Suprapubic skin (tissue), 3 donors: Measurements from ENCODE around the gene ALPL.
"Not testable (repeated sequence)": the region's sequence is repeated elsewhere in the genome, so short reads cannot be mapped to it uniquely, and the experiment has no call there.

ENCODE experiments used
- EP300 ChIP-seq: sonication (generic); formaldehyde crosslinking; IDR thresholded peaks from one replicate; pipeline ENCODE4 v1.6.1; 2017; ENCODE audit warnings: antibody characterized with exemption
- POLR2A ChIP-seq, 2 donors: fragments of 450-650 bp; IDR thresholded peaks; one replicate each; pipeline ENCODE4 v1.6.1; 2017; ENCODE audit warnings: antibody characterized with exemption in 2 of 2, mild to moderate bottlenecking in 2 of 2, moderate library complexity in 2 of 2
- TF ChIP-seq, protein P1 (sequence below), 2 donors: fragments of 200-600 bp in 1 of 2; fragments of 450-650 bp in 1 of 2; sonication (generic) in 1 of 2; IDR thresholded peaks; one replicate each; pipeline ENCODE4 v1.5.1; 2016 to 2019; ENCODE audit warnings: antibody characterized with exemption in 2 of 2, mild to moderate bottlenecking in 1 of 2, moderate library complexity in 1 of 2

DNA sequence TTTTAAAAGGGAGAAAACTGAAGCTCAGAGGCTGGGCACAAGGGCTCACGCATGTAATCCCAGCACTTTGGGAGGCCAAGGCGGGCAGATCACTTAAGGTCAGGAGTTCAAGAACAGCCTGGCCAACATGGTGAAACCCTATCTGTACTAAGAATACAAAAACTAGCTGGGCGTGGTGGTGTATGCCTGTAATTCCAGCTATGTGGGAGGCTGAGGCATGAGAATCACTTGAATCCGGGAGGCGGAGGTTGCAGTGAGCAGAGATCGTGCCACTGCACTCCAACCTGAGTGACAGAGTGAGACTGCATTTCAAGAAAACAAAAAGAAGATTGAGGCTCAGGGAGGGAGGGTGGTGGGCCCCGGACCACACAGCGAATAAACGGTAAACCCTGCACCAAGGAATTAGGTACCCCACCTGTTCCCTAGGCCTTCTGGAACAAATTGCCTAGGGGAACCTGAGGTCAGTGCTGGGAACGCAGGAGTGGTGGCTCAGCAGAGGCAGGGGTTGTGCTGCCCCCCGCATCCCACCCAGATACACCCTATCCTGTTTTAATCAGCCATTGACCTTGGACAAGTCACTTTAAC, 10.4 kb downstream of the ALPL start:
- TF ChIP-seq, protein P1, sequence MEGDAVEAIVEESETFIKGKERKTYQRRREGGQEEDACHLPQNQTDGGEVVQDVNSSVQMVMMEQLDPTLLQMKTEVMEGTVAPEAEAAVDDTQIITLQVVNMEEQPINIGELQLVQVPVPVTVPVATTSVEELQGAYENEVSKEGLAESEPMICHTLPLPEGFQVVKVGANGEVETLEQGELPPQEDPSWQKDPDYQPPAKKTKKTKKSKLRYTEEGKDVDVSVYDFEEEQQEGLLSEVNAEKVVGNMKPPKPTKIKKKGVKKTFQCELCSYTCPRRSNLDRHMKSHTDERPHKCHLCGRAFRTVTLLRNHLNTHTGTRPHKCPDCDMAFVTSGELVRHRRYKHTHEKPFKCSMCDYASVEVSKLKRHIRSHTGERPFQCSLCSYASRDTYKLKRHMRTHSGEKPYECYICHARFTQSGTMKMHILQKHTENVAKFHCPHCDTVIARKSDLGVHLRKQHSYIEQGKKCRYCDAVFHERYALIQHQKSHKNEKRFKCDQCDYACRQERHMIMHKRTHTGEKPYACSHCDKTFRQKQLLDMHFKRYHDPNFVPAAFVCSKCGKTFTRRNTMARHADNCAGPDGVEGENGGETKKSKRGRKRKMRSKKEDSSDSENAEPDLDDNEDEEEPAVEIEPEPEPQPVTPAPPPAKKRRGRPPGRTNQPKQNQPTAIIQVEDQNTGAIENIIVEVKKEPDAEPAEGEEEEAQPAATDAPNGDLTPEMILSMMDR (IDR thresholded peaks at IDR 0.05), result not testable (repeated sequence)
- not testable (repeated sequence) for TF ChIP-seq EP300; POLR2A (IDR thresholded peaks at IDR 0.05)
